Muscle layer of duodenum (tissue), 2 donors: ENCODE measurements around the gene CYP39A1.

Experiments
- H3K27ac ChIP-seq: one replicate; pipeline ENCODE4 v1.7.0; 2013; ENCODE audit warnings: mild to moderate bottlenecking, low read length
- H3K27me3 ChIP-seq: one replicate; pipeline ENCODE4 v1.7.0; 2013; ENCODE audit warnings: low read depth, mild to moderate bottlenecking, control low read depth, low read length
- H3K36me3 ChIP-seq, 2 donors: one replicate each; pipeline ENCODE4 v1.7.0; 2013; ENCODE audit warnings: low read length in 2 of 2, control low read depth in 1 of 2, mild to moderate bottlenecking in 1 of 2; ENCODE audit not compliant: insufficient read depth in 2 of 2, control insufficient read depth in 1 of 2
- H3K4me1 ChIP-seq, 2 donors: one replicate each; pipeline ENCODE4 v1.7.0; 2013; ENCODE audit warnings: low read length in 2 of 2, mild to moderate bottlenecking in 2 of 2, control low read depth in 1 of 2, moderate library complexity in 1 of 2; ENCODE audit not compliant: insufficient read depth in 2 of 2, control insufficient read depth in 1 of 2
- H3K4me3 ChIP-seq, 2 donors: one replicate each; pipeline ENCODE4 v1.7.0; 2013; ENCODE audit warnings: low read length in 2 of 2, low read depth in 1 of 2, mild to moderate bottlenecking in 1 of 2
- H3K9me3 ChIP-seq, 2 donors: one replicate each; pipeline ENCODE4 v1.7.0; 2013; ENCODE audit warnings: low read length in 2 of 2, control low read depth in 1 of 2, mild to moderate bottlenecking in 1 of 2; ENCODE audit not compliant: control insufficient read depth in 1 of 2
- donor health status: healthy.

Gene CYP39A1

GRCh38 chr6:46626228-46626909 lies 26.2 kb downstream of the CYP39A1 start:
- H3K36me3 ChIP-seq: peaks cover 0 to 4% of the 10 kb centered on the region in 2 donors
- no peak overlapping the region for H3K27ac ChIP-seq
- H3K9me3 ChIP-seq: no peaks in the 10 kb centered on the region
- no peaks in the 10 kb centered on the region for H3K27me3 ChIP-seq
- H3K4me1 ChIP-seq: no peaks in the 10 kb centered on the region
- H3K4me3 ChIP-seq: no peak overlapping the region

GRCh38 chr6:46618726-46619125 lies 33.9 kb downstream of the CYP39A1 start:
- Histone ChIP-seq H3K36me3 (peaks cover 0 to 9% of the 10 kb centered on the region in 2 donors), H3K9me3 (no peaks in the 10 kb centered on the region)

GRCh38 chr6:46612645-46613044 lies 40.0 kb downstream of the CYP39A1 start:
- H3K9me3 ChIP-seq: no peaks in the 10 kb centered on the region
- no peak overlapping the region for H3K4me3 ChIP-seq
- H3K4me1 ChIP-seq: no peaks in the 10 kb centered on the region
- H3K27me3 ChIP-seq: no peaks in the 10 kb centered on the region
- no peak overlapping the region for H3K27ac ChIP-seq
- no peaks in the 10 kb centered on the region for H3K36me3 ChIP-seq

More at GRCh38 chr6:46618726-46619125, 33.9 kb downstream of the CYP39A1 start:
- Histone ChIP-seq H3K4me1 (no peaks in the 10 kb centered on the region), H3K27me3 (no peaks in the 10 kb centered on the region), H3K4me3 (no peak overlapping the region), H3K27ac (no peak overlapping the region)

GRCh38 chr6:46610862-46611553 lies 41.6 kb downstream of the CYP39A1 start:
- H3K9me3 ChIP-seq: no peaks in the 10 kb centered on the region
- no peaks in the 10 kb centered on the region for H3K36me3 ChIP-seq
- H3K27me3 ChIP-seq: no peaks in the 10 kb centered on the region
- H3K4me3 ChIP-seq: no peak overlapping the region
- no peaks in the 10 kb centered on the region for H3K4me1 ChIP-seq
- no peak overlapping the region for H3K27ac ChIP-seq

GRCh38 chr6:46606338-46606737 lies 46.3 kb downstream of the CYP39A1 start:
- Histone ChIP-seq H3K4me3 (no peak overlapping the region), H3K36me3 (no peaks in the 10 kb centered on the region), H3K4me1 (no peaks in the 10 kb centered on the region), H3K27me3 (no peaks in the 10 kb centered on the region), H3K9me3 (no peaks in the 10 kb centered on the region), H3K27ac (no peak overlapping the region)

- Histone ChIP-seq H3K36me3 (no peaks in the 10 kb centered on the region), H3K4me1 (no peaks in the 10 kb centered on the region), H3K9me3 (no peaks in the 10 kb centered on the region), H3K4me3 (no peak overlapping the region), H3K27ac (no peak overlapping the region), H3K27me3 (no peaks in the 10 kb centered on the region)
Observed at GRCh38 chr6:46605091-46605797, 47.4 kb downstream of the CYP39A1 start.

GRCh38 chr6:46598215-46598614 lies 54.4 kb downstream of the CYP39A1 start:
- H3K27me3 ChIP-seq: no peaks in the 10 kb centered on the region
- H3K27ac ChIP-seq: no peak overlapping the region
- no peak overlapping the region for H3K4me3 ChIP-seq
- H3K9me3 ChIP-seq: no peaks in the 10 kb centered on the region
- H3K4me1 ChIP-seq: no peaks in the 10 kb centered on the region
- no peaks in the 10 kb centered on the region for H3K36me3 ChIP-seq

- Histone ChIP-seq H3K4me3 (no peak overlapping the region), H3K27me3 (peaks cover 4% of the 10 kb centered on the region), H3K4me1 (no peaks in the 10 kb centered on the region), H3K9me3 (no peaks in the 10 kb centered on the region), H3K36me3 (no peaks in the 10 kb centered on the region), H3K27ac (no peak overlapping the region)
Observed at GRCh38 chr6:46592740-46593139, 59.9 kb downstream of the CYP39A1 start.

- peaks cover 4% of the 10 kb centered on the region for H3K27me3 ChIP-seq
- H3K27ac ChIP-seq: no peak overlapping the region
- H3K4me3 ChIP-seq: no peak overlapping the region
- no peaks in the 10 kb centered on the region for H3K36me3 ChIP-seq
- no peaks in the 10 kb centered on the region for H3K9me3 ChIP-seq
- H3K4me1 ChIP-seq: no peaks in the 10 kb centered on the region
Observed at GRCh38 chr6:46592046-46592445, 60.6 kb downstream of the CYP39A1 start.

GRCh38 chr6:46590765-46591164 lies 61.9 kb downstream of the CYP39A1 start:
- Histone ChIP-seq H3K9me3 (no peaks in the 10 kb centered on the region), H3K27me3 (peaks cover 4% of the 10 kb centered on the region), H3K4me3 (no peak overlapping the region), H3K36me3 (no peaks in the 10 kb centered on the region), H3K4me1 (no peaks in the 10 kb centered on the region), H3K27ac (no peak overlapping the region)

- H3K4me1 ChIP-seq: peaks cover 0 to 6% of the 10 kb centered on the region in 2 donors
- no peaks in the 10 kb centered on the region for H3K36me3 ChIP-seq
- no peak overlapping the region for H3K27ac ChIP-seq
- peaks cover 4% of the 10 kb centered on the region for H3K27me3 ChIP-seq
- H3K9me3 ChIP-seq: no peaks in the 10 kb centered on the region
- H3K4me3 ChIP-seq: no peak overlapping the region
Observed at GRCh38 chr6:46586906-46587305, 65.7 kb downstream of the CYP39A1 start.
